HG03196 (cell line): ENCODE results near the gene GPR82.
"Not testable (repeated sequence)": the region's sequence is repeated elsewhere in the genome, so short reads cannot be mapped to it uniquely, and the experiment has no call there.

ENCODE experiments used
- ATAC-seq: cut with Tn5 transposase; IDR thresholded peaks from one replicate; pipeline ENCODE4 v1.9.1; 2021; ENCODE audit not compliant: unreplicated experiment

The GPR82 gene

GRCh38 chrX:41723826-41724225 is at the start of gene GPR82:
GPR82 (plus strand) TSS chrX:41724181; CDS start chrX:41727027, 2,846 bp downstream.
- no peak for ATAC-seq

- ATAC-seq: not testable (repeated sequence)
These were observed 47.6 kb upstream of the GPR82 start for GRCh38 chrX:41676361-41676760.

- no peak for ATAC-seq
These were observed 46.6 kb upstream of the GPR82 start for GRCh38 chrX:41677183-41678060.

- no peak for ATAC-seq
These were observed 39.8 kb upstream of the GPR82 start for GRCh38 chrX:41684138-41684537.

- no peak for ATAC-seq
These were observed 39.0 kb upstream of the GPR82 start for GRCh38 chrX:41684940-41685339.

GRCh38 chrX:41686788-41687187 is 37.2 kb upstream of the GPR82 start:
- no peak for ATAC-seq

- ATAC-seq: no peak
These were observed 35.8 kb upstream of the GPR82 start for GRCh38 chrX:41688156-41688555.

GRCh38 chrX:41688835-41689234 is 35.1 kb upstream of the GPR82 start, which contains the start of gene GPR34:
GPR34 (plus strand) TSS chrX:41688973; CDS start chrX:41695634, 6,661 bp downstream.
- ATAC-seq: no peak

GRCh38 chrX:41689711-41690110 is 34.3 kb upstream of the GPR82 start:
- ATAC-seq: no peak

GRCh38 chrX:41692162-41692749 is 31.7 kb upstream of the GPR82 start:
- ATAC-seq: no peak

- ATAC-seq: no peak
These were observed 31.0 kb upstream of the GPR82 start for GRCh38 chrX:41693024-41693423.

GRCh38 chrX:41695426-41695825 is 28.6 kb upstream of the GPR82 start:
- no peak for ATAC-seq

- no peak for ATAC-seq
These were observed 20.4 kb upstream of the GPR82 start for GRCh38 chrX:41703574-41704029.

GRCh38 chrX:41705042-41705441 is 18.9 kb upstream of the GPR82 start:
- no peak for ATAC-seq

- peak; percentile 90 for ATAC-seq
These were observed 18.2 kb upstream of the GPR82 start for GRCh38 chrX:41705680-41706374.

- no peak for ATAC-seq
These were observed 16.8 kb upstream of the GPR82 start for GRCh38 chrX:41707218-41707617.

GRCh38 chrX:41708486-41708885 is 15.5 kb upstream of the GPR82 start:
- no peak for ATAC-seq

GRCh38 chrX:41711021-41711667 is 12.8 kb upstream of the GPR82 start:
- ATAC-seq: no peak

- no peak for ATAC-seq
These were observed 7.8 kb upstream of the GPR82 start for GRCh38 chrX:41716222-41716621.

- no peak for ATAC-seq
These were observed 7.1 kb upstream of the GPR82 start for GRCh38 chrX:41716767-41717473.
